Body of pancreas (tissue), 4 donors: Measurements from ENCODE around the gene KIF3C. TPM values are rescaled to one million over a fixed set of nuclear protein-coding genes. Genes with fewer than 3 reads are reported as not detected.
"Not testable (repeated sequence)": the region's sequence is repeated elsewhere in the genome, so short reads cannot be mapped to it uniquely, and the experiment has no call there.

Source experiments
- ATAC-seq: fragments of 150-250 bp; one replicate; pipeline ENCODE4 v1.9.1; 2016
- DNase-seq, 4 donors: peaks; one replicate each; pipeline ENCODE4 v3.0.0-alpha.2; 2019
- H3K27ac ChIP-seq, 4 donors: fragments of 200-600 bp; sonication (generic); 1 replicate in 3 of 4; 2 replicates in 1 of 4; pipeline versions ENCODE4 v1.5.1 to v1.6.1; 2016 to 2019; ENCODE audit warnings: mild to moderate bottlenecking in 1 of 4, mixed read lengths in 1 of 4, moderate library complexity in 1 of 4
- H3K27me3 ChIP-seq, 2 donors: fragments of 200-600 bp; sonication (generic); one replicate each; pipeline ENCODE4 v1.6.0; 2016; ENCODE audit warnings: mild to moderate bottlenecking in 1 of 2
- H3K36me3 ChIP-seq, 2 donors: fragments of 200-600 bp; sonication (generic); replicated peaks in 1 of 2; 2 replicates each; pipeline ENCODE4 v1.5.1; 2016; ENCODE audit warnings: low read depth in 2 of 2; ENCODE audit not compliant: insufficient read depth in 1 of 2
- H3K4me1 ChIP-seq: fragments of 200-600 bp; sonication (generic); one replicate; pipeline ENCODE4 v1.6.0; 2016
- H3K4me3 ChIP-seq, 2 donors: fragments of 200-600 bp; sonication (generic); 1 replicate in 1 of 2; 2 replicates in 1 of 2; pipeline ENCODE4 v1.5.1; 2016 to 2019
- H3K9me3 ChIP-seq, 3 donors: fragments of 200-600 bp; sonication (generic); 1 replicate in 2 of 3; 2 replicates in 1 of 3; pipeline ENCODE4 v1.5.1; 2016
- POLR2A ChIP-seq, 3 donors: fragments of 450-650 bp; IDR thresholded peaks; one replicate each; pipeline ENCODE4 v1.6.1; 2016; ENCODE audit warnings: antibody characterized with exemption in 3 of 3, mild to moderate bottlenecking in 2 of 3
- WGBS, 2 donors: methylation state at CpG; one replicate each; pipeline ENCODE4 v1.1.5; 2017; 5-methylcytosine and 5-hydroxymethylcytosine counted together
- intact Hi-C: fragments of 100-400 bp; cut with DNase I; formaldehyde crosslinking; loops from one replicate; pipeline ENCODE4 v1.15.1; 2023
- total RNA-seq, 2 donors: library from RNA; depleted of rRNA; stranded (reverse); fragments of >200 nt; gene quantifications; one replicate each; pipeline ENCODE4 v1.1.0, GENCODE V29; 2016
- TF ChIP-seq, protein P1 (sequence below), 7 experiments: fragments of 450-650 bp in 4 of 7; fragments of 200-600 bp in 3 of 7; sonication (generic) in 3 of 7; IDR thresholded peaks; one replicate each; pipeline ENCODE4 v1.5.1; 2016 to 2019; ENCODE audit warnings: antibody characterized with exemption in 7 of 7

The KIF3C gene
- total RNA-seq, 2 donors from 2014 or later = 0.99 to 3.1 TPM

DNA sequence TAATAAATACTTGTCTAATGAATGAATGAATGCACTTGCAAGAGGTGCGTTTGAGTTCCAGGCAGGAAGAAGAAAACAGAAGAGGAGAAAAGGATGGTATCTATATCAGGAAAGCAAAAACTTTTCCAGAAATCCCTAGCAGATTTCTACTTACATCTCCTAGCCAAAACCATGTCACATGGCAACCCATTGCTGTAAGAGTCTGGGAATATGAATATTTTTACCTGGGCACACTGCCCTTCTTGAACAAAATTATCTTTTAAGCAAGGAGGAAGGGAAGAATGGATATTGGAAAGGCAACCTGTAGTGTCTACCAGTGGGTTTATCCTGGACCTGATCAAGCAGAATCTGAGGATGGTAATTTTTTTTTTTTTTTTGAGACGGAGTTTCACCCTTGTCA is 59.8 kb downstream of the KIF3C start:
- H3K9me3 ChIP-seq = no peaks in the 10 kb centered on the region
- intact Hi-C loops = no loop called here
- H3K36me3 ChIP-seq = no peaks in the 10 kb centered on the region
- DNase-seq = no peak
- no peaks in the 10 kb centered on the region for H3K27me3 ChIP-seq
- no peak for ATAC-seq
- H3K27ac ChIP-seq = no peak overlapping the region
- no peak overlapping the region for H3K4me3 ChIP-seq
- H3K4me1 ChIP-seq = no peaks in the 10 kb centered on the region
- WGBS, 2 donors = 74 to 80% methylated on average over 2 of the region's 2 CpGs
- TF ChIP-seq, protein P1, sequence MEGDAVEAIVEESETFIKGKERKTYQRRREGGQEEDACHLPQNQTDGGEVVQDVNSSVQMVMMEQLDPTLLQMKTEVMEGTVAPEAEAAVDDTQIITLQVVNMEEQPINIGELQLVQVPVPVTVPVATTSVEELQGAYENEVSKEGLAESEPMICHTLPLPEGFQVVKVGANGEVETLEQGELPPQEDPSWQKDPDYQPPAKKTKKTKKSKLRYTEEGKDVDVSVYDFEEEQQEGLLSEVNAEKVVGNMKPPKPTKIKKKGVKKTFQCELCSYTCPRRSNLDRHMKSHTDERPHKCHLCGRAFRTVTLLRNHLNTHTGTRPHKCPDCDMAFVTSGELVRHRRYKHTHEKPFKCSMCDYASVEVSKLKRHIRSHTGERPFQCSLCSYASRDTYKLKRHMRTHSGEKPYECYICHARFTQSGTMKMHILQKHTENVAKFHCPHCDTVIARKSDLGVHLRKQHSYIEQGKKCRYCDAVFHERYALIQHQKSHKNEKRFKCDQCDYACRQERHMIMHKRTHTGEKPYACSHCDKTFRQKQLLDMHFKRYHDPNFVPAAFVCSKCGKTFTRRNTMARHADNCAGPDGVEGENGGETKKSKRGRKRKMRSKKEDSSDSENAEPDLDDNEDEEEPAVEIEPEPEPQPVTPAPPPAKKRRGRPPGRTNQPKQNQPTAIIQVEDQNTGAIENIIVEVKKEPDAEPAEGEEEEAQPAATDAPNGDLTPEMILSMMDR (IDR thresholded peaks at IDR 0.05) = no peak
- TF ChIP-seq POLR2A (IDR thresholded peaks at IDR 0.05) = no peak

DNA sequence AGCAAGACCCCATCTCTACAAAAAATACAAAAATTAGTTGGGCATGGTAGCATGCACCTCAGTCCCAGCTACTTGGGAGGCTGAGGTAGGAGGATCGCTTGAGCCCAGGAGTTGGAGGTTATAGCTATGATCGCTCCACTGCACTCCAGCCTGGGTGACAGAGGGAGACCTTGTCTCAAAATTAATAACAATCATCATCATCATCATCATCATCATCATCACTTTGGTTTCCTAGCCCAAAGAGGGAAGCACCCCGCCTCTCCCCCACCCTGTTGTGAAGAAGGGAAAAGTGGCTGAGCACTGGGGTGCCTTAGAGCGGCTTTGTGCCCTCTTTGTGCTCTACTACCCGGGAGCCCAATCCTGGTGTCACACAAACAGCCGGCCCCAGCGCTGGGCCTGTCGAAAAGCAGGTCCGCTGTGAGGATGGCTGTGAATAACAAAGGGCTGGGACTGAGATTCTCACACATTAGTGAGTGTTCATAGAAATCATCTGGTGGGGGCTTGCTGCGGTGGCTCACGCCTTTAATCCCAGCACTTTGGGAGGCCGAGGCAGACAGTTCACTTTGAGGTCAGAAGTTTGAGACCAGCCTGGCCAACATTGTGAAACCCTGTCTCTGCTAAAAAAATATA is 61.4 kb downstream of the KIF3C start:
- no peaks in the 10 kb centered on the region for H3K27me3 ChIP-seq

DNA sequence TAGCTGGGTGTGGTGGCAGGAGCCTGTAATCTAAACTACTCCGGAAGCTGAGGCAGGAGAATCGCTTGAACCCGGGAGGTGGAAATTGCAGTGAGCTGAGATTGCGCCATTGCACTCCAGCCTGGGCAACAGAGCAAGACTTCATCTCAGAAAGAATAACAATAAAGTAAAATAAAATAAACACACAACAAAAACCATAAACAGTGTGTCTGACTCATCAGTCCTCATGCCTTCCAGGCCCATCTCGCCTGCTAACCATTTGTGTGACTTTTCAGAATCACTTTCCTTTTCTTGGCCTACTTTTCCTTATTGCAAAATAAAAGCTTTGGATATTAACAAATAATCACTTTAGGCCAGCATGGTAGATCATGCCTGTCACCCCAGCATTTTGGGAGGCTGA is 62.0 kb downstream of the KIF3C start:
- Histone ChIP-seq H3K4me3 (no peak overlapping the region), H3K9me3 (no peaks in the 10 kb centered on the region), H3K4me1 (no peaks in the 10 kb centered on the region), H3K27ac (no peak overlapping the region), H3K27me3 (no peaks in the 10 kb centered on the region), H3K36me3 (no peaks in the 10 kb centered on the region)
- TF ChIP-seq POLR2A (IDR thresholded peaks at IDR 0.05) = no peak
- TF ChIP-seq, protein P1 (IDR thresholded peaks at IDR 0.05) = no peak
- 86 to 94% methylated on average over 5 of the region's 5 CpGs for WGBS, 2 donors
- ATAC-seq (no peak), DNase-seq (no peak)
- intact Hi-C loops = no loop called here

More for the DNA sequence above, 61.4 kb downstream of the KIF3C start:
- Histone ChIP-seq H3K27ac (no peak overlapping the region), H3K4me3 (no peak overlapping the region), H3K4me1 (no peaks in the 10 kb centered on the region), H3K9me3 (no peaks in the 10 kb centered on the region), H3K36me3 (no peaks in the 10 kb centered on the region)
- no peak for ATAC-seq
- DNase-seq = no peak
- intact Hi-C loops = no loop called here
- TF ChIP-seq, protein P1 (IDR thresholded peaks at IDR 0.05) = no peak
- no peak for TF ChIP-seq POLR2A (IDR thresholded peaks at IDR 0.05)
- 76 to 82% methylated on average over 10 to 12 of the region's 12 CpGs for WGBS, 2 donors

DNA sequence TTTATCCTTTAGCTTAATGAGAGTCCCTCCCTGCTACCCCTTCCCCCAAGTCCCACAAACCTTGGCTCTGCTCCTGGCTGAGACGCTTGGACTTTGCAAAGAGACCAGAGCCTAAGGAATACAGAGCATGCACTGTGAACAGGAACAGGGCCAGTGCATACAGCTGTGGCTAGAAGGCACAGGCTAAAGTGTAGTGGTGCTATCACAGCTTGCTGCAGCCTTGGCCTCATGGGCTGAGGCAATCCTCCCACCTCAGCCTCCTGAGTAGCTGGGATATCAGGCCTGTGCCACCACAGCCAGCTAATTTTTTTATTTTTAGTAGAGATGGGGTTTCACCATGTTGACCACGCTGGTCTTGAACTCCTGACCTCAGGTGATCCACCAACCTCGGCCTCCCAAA is 64.5 kb downstream of the KIF3C start:
- ATAC-seq (no peak), DNase-seq (no peak)
- no peaks in the 10 kb centered on the region for H3K27me3 ChIP-seq
- no peak overlapping the region for H3K4me3 ChIP-seq
- intact Hi-C loops = no loop called here
- H3K9me3 ChIP-seq = no peaks in the 10 kb centered on the region
- no peaks in the 10 kb centered on the region for H3K4me1 ChIP-seq
- no peaks in the 10 kb centered on the region for H3K36me3 ChIP-seq
- no peak overlapping the region for H3K27ac ChIP-seq
- no peak for TF ChIP-seq POLR2A (IDR thresholded peaks at IDR 0.05)
- TF ChIP-seq, protein P1 (IDR thresholded peaks at IDR 0.05) = no peak
- 75 to 82% methylated on average over 3 of the region's 3 CpGs for WGBS, 2 donors

DNA sequence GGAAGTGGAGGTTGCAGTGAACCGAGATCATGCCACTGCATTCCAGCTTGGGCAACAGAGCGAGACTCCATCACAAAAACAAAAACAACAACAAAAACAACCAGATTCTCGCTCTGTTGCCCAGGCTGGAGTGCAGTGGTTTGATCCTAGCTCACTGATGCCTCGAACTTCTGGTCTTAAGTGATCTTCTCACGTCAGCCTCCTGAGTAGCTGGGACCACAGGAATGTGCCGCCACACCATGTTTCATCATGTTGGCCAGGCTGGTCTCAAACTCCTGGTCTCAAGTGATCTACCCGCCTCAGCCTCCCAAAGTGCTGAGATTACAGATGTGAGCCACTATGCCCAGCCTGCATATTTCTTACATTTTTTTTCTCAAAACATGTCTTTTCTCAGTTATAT is 64.9 kb downstream of the KIF3C start:
- H3K4me3 ChIP-seq, H3K27me3 ChIP-seq, H3K4me1 ChIP-seq, ATAC-seq, H3K36me3 ChIP-seq, DNase-seq, H3K27ac ChIP-seq, intact Hi-C loops, H3K9me3 ChIP-seq: not testable (repeated sequence)
- WGBS, 2 donors = 75 to 76% methylated on average over 7 of the region's 7 CpGs

DNA sequence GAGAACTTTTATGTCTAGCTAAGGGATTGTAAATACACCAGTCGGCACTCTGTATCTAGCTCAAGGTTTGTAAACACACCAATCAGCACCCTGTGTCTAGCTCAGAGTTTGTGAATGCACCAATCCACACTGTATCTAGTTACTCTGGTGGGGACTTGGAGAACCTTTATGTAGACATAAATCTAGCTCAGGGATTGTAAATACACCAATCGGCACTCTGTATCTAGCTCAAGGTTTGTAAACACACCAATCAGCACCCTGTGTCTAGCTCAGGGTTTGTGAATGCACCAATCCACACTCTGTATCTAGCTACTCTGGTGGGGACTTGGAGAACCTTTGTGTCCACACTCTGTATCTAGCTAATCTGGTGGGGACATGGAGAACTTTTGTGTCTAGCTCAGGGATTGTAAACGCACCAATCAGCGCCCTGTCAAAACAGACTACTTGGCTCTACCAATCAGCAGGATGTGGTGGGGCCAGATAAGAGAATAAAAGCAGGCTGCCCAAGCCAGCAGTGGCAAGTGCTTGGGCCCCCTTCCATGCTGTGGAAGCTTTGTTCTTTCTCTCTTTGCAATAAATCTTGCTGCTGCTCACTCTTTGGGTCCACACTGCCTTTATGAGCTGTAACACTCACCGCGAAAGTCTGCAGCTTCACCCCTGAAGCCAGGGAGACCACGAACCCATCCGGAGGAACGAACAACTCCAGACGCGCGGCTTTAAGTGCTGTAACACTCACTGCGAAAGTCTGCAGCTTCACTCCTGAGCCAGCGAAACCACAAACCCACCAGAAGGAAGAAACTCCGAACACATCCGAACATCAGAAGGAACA is 66.1 kb downstream of the KIF3C start:
- H3K27ac ChIP-seq, H3K36me3 ChIP-seq, H3K4me1 ChIP-seq, ATAC-seq, DNase-seq, intact Hi-C loops, H3K27me3 ChIP-seq, H3K4me3 ChIP-seq, H3K9me3 ChIP-seq: not testable (repeated sequence)
- WGBS, 2 donors = 75 to 77% methylated on average over 12 to 16 of the region's 16 CpGs

DNA sequence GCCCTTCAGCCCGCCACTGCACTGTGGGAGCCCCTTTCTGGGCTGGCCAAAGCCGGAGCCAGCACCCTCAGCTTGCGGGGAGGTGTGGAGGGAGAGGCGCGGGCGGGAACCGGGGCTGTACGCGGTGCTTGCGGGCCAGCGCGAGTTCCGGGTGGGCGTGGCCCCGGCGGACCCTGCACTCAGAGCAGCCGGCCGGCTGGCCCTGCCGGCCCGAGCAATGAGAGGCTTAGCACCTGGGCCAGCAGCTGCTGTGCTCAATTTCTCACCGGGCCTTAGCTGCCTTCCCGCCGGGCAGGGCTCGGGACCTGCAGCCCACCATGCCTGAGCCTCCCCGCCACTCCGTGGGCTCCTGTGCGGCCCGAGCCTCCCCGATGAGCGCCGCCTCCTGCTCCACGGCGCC is 66.9 kb downstream of the KIF3C start:
- H3K9me3 ChIP-seq, H3K36me3 ChIP-seq, intact Hi-C loops, H3K27me3 ChIP-seq, H3K27ac ChIP-seq, H3K4me3 ChIP-seq, H3K4me1 ChIP-seq, DNase-seq, ATAC-seq: not testable (repeated sequence)
- WGBS, 2 donors = no CpG with 5 or more reads among the region's 33 CpGs

DNA sequence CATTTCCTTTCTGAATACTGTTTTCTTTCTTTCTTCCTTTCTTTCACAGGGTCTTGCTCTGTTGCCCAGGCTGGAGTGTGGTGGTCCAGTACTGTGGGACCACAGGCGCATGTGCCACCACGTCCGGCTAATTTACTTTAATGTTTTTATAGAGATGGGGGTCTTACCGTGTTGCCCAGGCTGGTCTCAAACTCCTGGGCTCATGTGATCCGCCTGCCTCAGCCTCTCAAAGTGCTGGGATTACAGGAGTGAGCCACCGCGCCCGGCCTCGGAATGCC is 68.7 kb downstream of the KIF3C start:
- DNase-seq, H3K36me3 ChIP-seq, H3K4me1 ChIP-seq, H3K9me3 ChIP-seq, ATAC-seq, H3K27me3 ChIP-seq, H3K27ac ChIP-seq, H3K4me3 ChIP-seq, intact Hi-C loops: not testable (repeated sequence)
- 78 to 86% methylated on average over 9 of the region's 9 CpGs for WGBS, 2 donors
